Forelimb muscle (tissue), 1 donor: ENCODE data around the gene MFAP5. TPM values are rescaled to one million over a fixed set of nuclear protein-coding genes. Genes with fewer than 3 reads are reported as not detected.
"Not testable (repeated sequence)": the region's sequence is repeated elsewhere in the genome, so short reads cannot be mapped to it uniquely, and the experiment has no call there.

Experiments used
- DNase-seq: peaks from one replicate; pipeline ENCODE4 v3.0.0-alpha.2; 2013; ENCODE audit warnings: low read depth
- polyA plus RNA-seq: library from polyadenylated mRNA; unstranded; fragments of 120-200 nt; gene quantifications from one replicate; pipeline ENCODE4 v1.2.1, GENCODE V29; 2013; ENCODE audit not compliant: insufficient read length

The MFAP5 gene
- polyA plus RNA-seq, 1 donor, result 143 TPM

DNA sequence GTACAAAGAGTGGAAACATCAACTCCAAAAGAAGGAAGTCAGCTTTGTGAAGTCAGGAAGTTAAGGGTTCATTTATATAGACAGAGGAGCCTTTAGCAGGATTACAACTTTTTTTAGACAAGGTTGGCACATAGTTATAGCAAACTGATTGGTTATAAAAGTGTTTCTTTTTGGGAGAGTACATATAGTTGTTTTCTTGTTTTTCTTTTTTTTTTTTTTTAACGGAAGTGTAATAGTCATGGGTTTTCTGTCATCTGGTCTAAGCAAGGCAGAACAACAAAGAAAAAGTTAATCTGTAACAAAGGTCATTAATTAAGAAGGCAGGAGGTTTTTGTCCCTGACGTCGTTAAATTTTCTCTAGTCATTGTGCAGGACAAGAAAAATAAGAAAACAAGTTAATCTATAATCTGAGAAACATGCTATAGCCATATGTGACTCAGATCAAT, 13.0 kb upstream of the MFAP5 start:
- DNase-seq, result no peak

DNA sequence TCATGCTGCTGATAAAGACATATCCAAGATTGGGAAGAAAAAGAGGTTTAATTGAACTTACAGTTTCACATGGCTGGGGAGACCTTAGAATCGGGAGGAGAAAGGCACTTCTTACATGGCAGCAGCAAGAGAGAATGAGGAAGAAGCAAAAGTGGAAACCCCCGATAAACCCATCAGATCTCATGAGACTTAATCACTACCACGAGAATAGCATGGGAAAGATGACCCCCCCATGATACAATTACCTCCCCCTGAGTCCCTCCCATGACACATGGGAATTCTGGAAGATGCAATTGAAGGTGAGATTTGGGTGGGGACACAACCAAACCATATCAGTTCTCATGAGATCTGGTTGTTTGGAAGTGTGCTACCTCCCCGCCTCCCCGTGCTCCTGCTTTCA, 9.8 kb upstream of the MFAP5 start:
- no peak for DNase-seq

DNA sequence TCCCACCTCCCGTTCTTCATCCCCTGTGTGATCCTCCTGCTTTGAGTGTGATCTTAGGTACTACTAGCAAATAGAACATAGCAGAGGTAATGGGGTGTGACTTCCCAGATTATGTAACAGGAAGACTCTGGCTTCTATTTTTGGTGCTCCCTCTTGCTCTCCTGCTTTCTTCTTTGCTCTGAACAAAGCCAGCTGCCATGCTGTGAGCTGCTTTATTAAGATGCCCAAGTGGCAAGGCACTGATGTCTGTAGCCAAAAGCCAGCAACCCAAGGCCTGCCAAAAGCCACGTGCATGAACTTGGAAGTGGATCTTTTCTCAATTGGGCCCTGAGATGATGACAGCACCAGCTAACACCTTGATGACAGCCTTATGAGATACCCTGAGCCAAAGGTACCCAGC, 5.8 kb upstream of the MFAP5 start:
- DNase-seq, result no peak

DNA sequence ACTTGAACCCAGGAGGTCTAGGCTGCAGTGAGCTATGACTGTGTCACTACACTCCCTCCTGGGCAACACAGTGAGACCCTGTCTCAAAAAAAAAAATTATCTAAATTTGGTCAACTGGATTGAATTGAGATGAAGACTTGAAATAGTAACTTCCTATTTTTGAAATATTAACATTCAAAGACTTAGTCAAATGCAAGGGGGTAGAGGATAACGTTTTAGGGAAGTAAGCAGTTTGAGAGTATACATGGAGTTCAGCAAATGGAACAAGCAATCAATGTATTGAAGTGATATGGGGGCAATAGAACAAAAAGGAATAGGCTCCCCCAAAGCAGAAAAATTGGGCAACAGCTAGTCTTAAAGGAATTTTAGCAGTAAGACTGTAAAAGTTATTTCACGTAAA, 4.6 kb upstream of the MFAP5 start:
- DNase-seq, result no peak

DNA sequence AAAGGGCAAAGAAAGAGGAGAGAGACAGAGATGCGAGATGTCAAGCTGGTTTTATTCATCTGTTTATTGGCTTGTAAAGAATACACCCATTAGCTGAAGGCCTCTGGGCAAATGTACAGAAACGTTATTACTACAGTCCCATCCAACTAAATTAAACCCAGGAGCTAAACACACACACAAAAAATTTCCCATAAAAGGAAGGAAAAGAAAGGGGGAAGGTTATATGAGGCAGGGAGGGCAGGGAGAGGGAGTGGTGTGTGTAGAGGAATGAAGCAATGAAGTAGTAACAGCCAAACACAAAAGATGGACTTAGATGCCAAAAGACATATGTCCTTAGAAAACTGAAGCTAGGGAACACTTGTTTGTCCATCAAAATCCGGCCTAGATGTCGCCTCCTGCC, 3.1 kb upstream of the MFAP5 start:
- peak; percentile 57 for DNase-seq

DNA sequence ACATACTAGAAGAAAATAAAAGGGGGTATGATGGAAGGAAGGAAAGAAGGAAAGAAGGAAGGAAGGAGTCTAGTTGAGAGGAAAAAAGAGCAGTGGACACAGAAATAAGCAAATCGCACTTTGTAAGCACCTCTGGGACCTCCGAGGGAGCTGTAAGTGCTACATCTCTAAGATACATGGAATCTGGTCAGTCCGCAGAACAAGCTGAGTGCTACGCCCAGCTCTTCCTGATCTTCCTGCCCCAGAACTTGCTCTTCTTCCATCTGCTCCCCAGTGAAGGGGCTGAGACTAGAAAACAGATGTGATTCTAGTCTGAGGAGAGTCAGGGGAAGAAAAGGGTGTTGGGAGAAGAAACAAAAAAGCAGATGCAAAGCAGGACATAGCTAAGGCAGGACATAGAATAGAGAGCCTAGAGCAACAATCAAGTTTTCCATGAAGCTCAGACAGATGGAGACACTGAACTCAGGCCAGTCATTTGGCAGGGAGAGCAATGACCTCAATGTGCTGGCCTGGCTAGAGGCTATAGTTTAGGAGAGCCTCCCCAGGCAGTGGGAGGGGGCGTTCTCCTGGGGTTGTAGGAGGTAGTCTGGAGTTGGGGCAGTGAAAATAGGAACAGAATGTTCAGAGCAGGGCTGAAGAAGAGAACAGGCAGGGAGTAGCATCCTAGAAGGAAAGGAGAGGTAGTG, 1.7 kb upstream of the MFAP5 start:
- DNase-seq, result peak; percentile 97

DNA sequence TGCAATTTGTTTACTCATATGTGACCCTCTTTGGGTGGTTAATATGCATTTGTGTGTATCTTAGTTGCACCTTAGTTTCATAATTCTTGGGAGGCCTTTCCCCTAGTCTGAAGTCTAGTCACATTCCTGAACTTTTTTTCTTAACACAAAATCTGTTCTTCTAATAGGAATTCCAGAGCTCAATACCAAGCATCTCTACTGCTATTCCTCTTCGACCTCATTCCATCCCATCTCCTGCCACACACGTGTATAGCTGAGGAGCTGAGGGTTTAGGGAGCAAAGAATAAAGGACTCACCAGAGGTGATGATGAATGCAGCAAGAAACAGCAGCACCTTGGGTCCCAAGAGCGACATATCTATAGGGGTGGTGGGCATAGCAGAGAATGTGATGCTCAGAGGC, 875 bp downstream of the MFAP5 start:
- DNase-seq, result no peak

DNA sequence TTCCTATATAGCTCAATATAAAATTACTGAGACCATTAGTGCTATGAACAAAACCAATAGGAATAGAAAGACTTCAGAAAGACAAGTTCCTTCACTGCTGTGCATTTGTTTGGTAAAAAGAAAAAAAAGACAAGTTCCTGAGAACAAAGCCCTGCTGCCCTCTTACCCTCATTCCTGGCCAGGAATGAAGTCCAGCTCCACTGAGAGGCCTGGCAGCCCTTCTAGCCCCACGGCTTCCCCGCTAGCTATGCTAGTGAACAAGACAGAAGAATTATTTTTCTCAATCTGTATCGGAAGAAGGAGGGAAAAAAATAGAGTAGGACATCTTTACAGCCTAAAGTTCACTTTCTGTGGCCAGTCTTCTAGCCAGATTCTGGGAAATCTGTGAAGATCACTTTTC, 1.6 kb downstream of the MFAP5 start:
- DNase-seq, result no peak

DNA sequence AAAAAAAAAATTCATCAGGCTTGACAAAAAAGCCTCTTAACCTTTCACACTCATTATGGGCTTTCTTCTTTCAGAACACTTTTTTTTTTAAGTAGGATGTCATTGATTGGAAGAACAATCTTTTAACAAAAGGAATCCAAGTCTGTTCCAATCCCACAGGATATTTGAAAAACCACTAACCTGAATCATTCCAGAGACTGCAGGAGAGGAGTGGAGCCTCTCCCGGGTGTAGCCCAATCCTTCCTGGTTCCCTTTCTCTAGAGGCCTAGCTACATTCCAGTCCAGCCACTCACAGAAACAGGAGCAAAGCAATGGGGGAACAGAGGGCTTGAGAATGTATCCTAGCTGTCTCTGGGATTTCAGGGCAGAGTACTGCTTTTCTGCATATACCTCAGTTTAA, 4.3 kb downstream of the MFAP5 start:
- DNase-seq, result no peak

DNA sequence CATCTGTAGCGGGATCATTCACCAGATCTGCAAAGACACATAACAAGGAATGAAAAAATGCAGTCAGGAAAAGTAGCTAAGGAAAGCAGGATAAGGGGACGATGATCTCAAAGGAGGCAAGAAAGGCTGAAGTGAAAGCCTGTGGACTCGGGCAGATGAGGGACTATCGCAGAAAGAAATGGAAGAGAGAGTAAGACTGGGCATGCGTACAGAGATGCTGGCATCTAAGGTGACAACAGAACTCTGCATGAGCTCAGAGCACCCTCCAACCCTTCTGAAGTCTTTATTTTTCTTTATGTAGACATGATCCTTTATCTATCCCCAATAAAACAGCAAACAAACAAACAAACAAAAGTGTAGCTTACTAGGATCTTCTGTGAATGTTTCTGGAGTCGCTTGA, 7.2 kb downstream of the MFAP5 start:
- DNase-seq, result no peak

DNA sequence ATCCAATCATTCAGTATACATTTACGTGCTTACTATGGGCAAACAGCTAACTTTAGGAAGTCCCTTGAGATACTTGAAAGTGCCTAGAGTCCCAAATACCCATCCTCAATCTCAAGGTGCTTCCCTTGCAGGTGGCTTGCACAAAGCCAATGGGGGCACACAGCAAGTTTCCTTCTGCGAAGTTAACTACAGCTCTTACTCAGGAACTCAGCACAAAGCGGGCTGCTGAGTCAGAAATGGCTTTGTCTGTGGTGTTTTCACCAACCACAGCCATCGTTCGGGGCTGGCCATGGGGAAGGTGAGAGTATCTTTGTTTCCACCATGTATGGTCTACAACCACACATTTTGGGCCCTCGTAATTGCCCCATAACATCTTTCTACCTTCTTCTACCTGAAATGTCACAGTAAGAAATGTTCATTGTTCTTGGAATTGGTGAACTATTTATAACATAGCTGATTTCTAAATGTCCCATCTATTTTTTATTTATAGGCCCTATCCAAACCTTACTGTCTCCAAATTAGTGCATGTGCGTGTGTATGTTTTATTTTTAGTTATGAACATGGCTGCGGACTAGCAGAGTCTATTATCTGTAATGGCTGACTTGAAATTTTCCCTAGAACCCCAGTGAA, 13.9 kb downstream of the MFAP5 start:
- no peak for DNase-seq

DNA sequence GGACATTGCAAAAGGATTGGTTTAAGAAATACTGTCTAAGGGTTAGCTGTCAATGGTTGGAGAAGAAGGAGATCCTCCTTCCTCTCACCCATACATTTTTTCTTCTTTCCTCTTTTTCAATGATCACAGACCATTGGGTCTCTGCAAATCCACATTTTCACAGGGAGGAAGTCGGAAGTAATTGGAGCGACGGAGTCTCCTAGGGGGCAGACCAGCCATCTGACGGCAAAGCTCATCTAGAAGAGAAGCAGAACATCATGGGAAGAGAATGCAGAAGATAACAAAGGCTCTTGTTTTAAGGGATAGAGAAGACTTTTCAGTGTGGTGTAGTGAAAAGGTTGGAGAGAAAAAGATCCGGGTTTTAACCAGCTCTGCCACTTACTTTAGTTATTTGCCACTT, 14.7 kb downstream of the MFAP5 start:
- DNase-seq, result no peak

DNA sequence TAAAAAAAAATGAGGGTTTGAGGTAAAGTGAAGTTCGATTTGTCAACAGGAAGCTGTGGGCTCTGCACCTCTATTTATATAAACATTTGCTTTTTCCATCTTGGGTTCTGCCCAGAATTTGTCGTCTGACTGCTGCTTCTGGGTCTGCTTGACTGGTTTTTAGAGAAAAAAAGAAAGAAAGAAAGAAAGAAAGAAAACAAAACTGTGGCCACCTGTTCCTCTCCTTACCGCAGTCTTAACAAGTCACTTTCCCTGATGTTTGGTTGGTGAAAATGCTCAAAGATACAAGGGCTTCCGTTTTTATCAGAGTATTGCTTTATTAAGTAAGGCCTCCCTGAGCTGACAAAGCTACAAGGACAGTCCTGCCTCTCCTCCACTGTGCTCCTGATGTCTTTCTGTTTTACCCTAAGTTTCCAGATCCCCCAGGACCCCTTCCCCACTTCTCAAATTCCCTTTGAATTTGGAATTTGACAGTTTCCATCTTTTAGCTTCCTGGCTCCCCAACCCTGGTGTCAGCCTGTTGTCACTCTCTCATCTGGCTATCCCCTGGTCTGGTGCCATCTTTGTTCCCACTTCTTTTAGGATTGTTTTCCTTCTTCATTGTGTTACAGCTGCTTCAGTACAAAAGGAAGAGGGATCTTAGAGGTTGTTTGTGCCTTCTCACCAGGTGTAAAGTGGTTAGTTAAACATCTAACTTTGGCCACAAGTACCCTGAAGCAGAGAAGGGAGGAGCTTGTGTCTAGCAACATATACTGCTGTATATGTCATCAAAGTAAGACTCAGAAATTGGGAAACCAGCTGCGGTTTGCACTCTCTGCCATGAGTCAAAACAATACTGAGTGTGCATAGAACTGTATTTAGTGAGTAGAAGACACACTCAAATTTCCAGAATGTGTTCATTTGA, 18.0 kb downstream of the MFAP5 start:
- DNase-seq, result no peak

DNA sequence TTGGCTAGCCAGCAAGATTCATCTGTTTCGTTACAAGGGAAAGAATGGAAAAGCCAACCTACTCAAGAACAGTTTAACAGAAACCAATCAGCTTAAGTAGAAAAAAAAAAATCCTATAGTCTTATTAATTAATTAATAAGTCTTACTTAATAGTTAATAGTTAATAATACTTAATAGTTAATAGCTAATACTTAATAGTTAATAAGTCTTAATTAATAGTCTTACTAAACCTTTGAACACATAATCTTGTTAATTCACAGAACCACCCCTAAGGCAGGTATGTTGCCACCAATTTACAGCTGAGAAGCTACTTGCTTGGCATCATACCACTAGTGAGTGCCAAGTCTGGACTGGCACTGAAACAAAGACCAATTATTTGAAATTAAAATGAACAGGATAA, 19.9 kb downstream of the MFAP5 start:
- DNase-seq, result no peak

DNA sequence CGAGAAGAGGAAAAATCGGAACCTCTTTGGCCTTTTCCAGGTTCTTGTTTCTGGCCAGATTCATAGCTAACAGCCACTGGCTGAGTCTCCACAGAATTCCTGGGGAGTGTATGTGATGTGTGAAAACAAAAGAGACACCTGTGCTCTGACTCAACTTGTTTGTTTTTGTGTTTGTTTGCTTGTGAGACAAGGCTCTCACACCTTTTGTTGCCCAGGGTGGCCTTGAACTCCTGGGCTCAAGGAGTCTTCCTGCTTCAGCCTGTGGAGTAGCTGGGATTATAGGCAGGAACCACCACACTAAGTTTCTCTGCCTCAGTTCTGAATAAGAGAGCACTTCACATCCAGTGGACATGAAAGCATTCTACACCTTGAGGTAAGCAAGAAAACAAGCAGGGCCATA, 22.7 kb downstream of the MFAP5 start:
- DNase-seq, result no peak

DNA sequence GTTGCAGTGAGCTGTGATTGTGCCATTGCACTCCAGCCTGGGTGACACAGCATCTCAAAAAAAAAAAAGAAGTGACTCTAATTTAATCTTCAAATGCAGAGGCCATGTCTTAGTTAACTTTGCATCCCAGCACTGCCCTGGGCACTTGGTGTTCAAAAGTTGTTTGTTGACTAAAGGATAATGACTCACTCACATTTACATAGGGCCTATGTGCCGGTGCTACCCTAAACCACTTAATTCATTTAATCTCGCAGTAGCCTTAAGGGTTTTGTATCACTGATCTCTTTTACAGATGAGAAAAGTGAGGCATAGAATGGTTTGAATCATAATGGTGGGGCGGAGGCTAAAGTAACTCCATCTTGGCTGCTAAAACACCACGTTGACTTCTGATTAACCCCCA, 23.7 kb downstream of the MFAP5 start:
- DNase-seq, result no peak

DNA sequence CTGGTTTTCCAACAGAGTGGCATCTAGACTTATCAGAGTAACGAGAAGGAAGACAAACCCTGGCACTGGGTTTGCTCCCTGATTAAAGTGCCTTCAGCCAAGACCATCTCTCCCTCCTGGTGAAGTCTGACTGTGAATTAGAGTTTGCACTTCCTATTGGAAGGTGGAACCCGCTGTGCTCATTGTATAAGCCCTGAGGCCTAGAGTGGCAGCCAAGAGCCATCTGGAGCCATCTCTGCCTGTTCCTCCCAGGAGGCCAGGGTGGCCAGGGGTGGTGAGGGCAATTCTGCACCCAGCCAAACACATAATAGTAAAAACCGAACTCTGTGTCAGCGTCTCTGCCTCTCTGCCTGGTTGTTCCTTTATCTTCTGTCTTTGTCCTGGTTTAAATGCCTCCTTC, 25.0 kb downstream of the MFAP5 start:
- DNase-seq, result no peak

DNA sequence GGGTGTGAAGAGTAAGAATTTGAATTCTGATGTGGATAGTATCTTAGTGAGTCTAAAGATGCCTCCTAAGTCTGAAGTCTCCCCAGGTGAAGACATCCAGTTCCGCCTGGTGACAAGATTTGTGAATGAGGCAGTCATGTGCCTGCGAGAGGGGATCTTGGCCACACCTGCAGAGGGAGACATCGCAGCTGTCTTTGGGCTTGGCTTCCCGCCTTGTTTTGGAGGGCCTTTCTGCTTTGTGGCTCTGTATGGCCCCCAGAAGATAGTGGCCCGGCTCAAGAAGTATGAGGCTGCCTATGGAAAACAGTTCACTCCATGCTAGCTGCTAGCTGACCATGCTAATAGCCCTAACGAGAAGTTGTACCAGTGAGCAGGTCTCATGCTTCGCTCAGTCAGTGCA, 25.4 kb downstream of the MFAP5 start:
- DNase-seq, result no peak

DNA sequence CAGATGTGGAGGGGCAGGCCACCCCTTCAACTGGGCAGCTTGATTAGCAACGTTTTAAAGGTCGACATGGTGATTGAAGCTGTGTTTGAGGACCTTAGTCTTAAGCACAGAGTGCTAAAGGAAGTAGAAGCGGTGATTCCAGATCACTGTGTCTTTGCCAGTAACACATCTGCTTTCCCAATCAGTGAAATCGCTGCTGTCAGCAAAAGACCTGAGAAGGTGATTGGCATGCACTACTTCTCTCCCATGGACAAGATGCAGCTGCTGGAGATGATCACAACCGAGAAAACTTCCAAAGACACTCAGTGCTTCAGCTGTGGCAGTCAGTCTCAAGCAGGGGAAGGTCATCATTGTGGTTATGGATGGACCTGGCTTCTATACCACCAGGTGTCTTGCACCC, 26.0 kb downstream of the MFAP5 start:
- DNase-seq, result no peak

DNA sequence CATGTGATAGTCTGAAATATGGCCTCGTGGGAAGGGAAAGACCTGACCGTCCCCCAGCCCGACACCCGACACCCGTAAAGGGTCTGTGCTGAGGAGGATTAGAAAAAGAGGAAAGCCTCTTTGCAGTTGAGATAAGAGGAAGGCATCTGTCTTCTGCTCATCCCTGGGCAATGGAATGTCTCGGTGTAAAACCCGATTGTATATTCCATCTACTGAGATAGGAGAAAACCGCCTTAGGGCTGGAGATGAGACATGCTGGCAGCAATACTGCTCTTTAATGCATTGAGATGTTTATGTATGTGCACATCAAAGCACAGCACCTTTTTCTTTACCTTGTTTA, 26.6 kb downstream of the MFAP5 start:
- not testable (repeated sequence) for DNase-seq

DNA sequence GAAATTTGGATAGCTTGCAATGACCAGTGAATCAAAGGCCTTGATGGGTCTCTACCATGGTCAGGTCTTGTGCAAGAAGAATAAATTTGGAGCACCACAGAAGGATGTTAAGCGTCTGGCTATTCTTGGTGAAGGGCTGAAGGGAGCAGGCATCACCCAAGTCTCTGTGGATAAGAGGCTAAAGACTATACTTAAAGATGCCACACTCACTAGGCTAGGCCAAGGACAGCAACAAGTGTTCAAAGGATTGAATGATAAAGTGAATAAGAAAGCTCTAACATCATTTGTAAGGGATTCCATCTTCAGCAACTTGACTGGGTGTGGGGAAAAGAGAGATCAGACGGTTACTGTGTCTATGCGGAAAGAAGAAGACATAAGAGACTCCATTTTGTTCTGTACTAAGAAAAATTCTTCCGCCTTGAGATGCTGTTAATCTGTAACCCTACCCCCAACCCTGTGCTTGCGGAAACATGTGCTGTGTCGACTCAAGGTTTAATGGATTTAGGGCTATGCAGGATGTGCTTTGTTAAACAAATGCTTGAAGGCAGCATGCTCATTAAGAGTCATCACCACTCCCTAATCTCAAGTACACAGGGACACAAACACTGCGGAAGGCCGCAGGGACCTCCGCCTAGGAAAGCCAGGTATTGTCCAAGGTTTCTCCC, 27.2 kb downstream of the MFAP5 start:
- DNase-seq, result not testable (repeated sequence)

DNA sequence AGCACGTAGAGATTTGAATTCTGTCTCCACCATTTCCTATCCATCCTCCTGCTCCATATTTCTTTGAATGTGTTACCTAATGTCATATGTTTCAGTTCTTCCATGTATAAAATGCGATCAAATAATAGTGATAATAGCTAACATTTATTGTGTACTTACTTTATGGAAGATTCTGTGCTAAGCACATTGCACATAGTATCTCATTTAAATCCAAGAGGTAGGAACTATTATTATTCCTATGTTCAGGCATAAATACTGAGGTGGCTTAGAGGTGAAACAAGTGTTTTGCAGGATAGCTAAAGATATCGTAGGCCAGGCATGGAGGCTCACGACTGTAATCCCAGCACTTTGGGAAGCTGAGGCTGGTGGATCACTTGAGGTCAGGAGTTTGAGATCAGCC, 32.5 kb downstream of the MFAP5 start:
- DNase-seq, result no peak
